BE2C (cell line): ENCODE data around the gene MMEL1.
A peak's percentile ranks its signal among the peaks of the same experiment; 100 is the strongest.

Experiments
- DNase-seq: peaks from one replicate; pipeline ENCODE4 v3.0.0-alpha.2; 2020
- H3K27me3 ChIP-seq: fragments of 250-450 bp; sonication (Bioruptor Pico); 2 replicates; pipeline ENCODE4 v1.5.1; 2020; ENCODE audit warnings: mild to moderate bottlenecking
- H3K36me3 ChIP-seq: fragments of 250-450 bp; sonication (Bioruptor Pico); 2 replicates; pipeline ENCODE4 v1.5.1; 2020; ENCODE audit warnings: mild to moderate bottlenecking
- H3K4me1 ChIP-seq: fragments of 250-450 bp; sonication (Bioruptor Pico); 2 replicates; pipeline ENCODE4 v1.5.1; 2020
- H3K4me3 ChIP-seq: 2 replicates; pipeline ENCODE4 v1.5.1; 2011; ENCODE audit warnings: low read depth, low read length
- H3K9me3 ChIP-seq: fragments of 250-450 bp; sonication (Bioruptor Pico); 2 replicates; pipeline ENCODE4 v1.5.1; 2020
- CTCF ChIP-seq: IDR thresholded peaks from 2 replicates; pipeline ENCODE4 v1.5.1; 2012; ENCODE audit warnings: mild to moderate bottlenecking, low read depth, low read length

The MMEL1 gene

GRCh38 chr1:2543543-2544092 lies 89.2 kb downstream of the MMEL1 start:
- DNase-seq, result peak; percentile 77
- peaks cover 36% of the 10 kb centered on the region for H3K4me1 ChIP-seq

GRCh38 chr1:2542246-2542915 lies 90.4 kb downstream of the MMEL1 start:
- Histone ChIP-seq H3K4me1 (peaks cover 32% of the 10 kb centered on the region), H3K36me3 (no peaks in the 10 kb centered on the region), H3K4me3 (no peak overlapping the region), H3K27me3 (no peaks in the 10 kb centered on the region), H3K9me3 (no peaks in the 10 kb centered on the region)
- DNase-seq, result no peak
- TF ChIP-seq CTCF, result no peak

More at GRCh38 chr1:2543543-2544092, 89.2 kb downstream of the MMEL1 start:
- Histone ChIP-seq H3K27me3 (no peaks in the 10 kb centered on the region), H3K9me3 (no peaks in the 10 kb centered on the region), H3K36me3 (no peaks in the 10 kb centered on the region), H3K4me3 (no peak overlapping the region)
- TF ChIP-seq CTCF, result no peak

GRCh38 chr1:2541619-2542245 lies 91.1 kb downstream of the MMEL1 start:
- H3K27me3 ChIP-seq, result no peaks in the 10 kb centered on the region
- H3K4me3 ChIP-seq, result no peak overlapping the region
- no peaks in the 10 kb centered on the region for H3K36me3 ChIP-seq
- H3K4me1 ChIP-seq, result peaks cover 31% of the 10 kb centered on the region
- no peak for TF ChIP-seq CTCF
- H3K9me3 ChIP-seq, result no peaks in the 10 kb centered on the region
- DNase-seq, result no peak

- no peak overlapping the region for H3K4me3 ChIP-seq
- DNase-seq, result no peak
- H3K36me3 ChIP-seq, result no peaks in the 10 kb centered on the region
These were observed 91.9 kb downstream of the MMEL1 start for GRCh38 chr1:2540816-2541492.

More at GRCh38 chr1:2540816-2541492, 91.9 kb downstream of the MMEL1 start:
- peaks cover 31% of the 10 kb centered on the region for H3K4me1 ChIP-seq
- TF ChIP-seq CTCF, result no peak
- H3K9me3 ChIP-seq, result no peaks in the 10 kb centered on the region
- no peaks in the 10 kb centered on the region for H3K27me3 ChIP-seq
